GM12878 (cell line): ENCODE data around the gene MCM9. TPM values are rescaled to one million over a fixed set of nuclear protein-coding genes. Genes with fewer than 3 reads are reported as not detected.

Experiments used
- ATAC-seq: fragments of 200-7000 bp; cut with Tn5 transposase; 3 replicates; pipeline ENCODE4 v1.9.1; 2020; ENCODE audit warnings: mild to moderate bottlenecking, moderate library complexity
- BruUV-seq: library from RNA; stranded (reverse); fragments of 400-500 nt; replicated peaks from 2 replicates; lab custom pipeline; 2021; lab: Mats Ljungman, UMichigan
- CTCF ChIA-PET: fragments of 300-600 bp; sonication (Branson Sonifier 250); formaldehyde crosslinking; extraction: SDS; loops from one replicate; lab custom pipeline; 2021; ENCODE audit warnings: inconsistent platforms; lab: Yijun Ruan, JAX
- POLR2A ChIA-PET: fragments of 350-600 bp; formaldehyde crosslinking; extraction: SDS; loops from one replicate; lab custom pipeline; 2021; ENCODE audit warnings: inconsistent platforms; lab: Charles Lee
- RAD21 ChIA-PET: fragments of 300-600 bp; sonication (Branson Sonifier 250); formaldehyde crosslinking; loops from one replicate; lab custom pipeline; 2023; ENCODE audit warnings: antibody characterized with exemption; ENCODE audit not compliant: unreplicated experiment; lab: Charles Lee
- SMC1A ChIA-PET: fragments of 300-600 bp; sonication (Branson Sonifier 250); formaldehyde crosslinking; loops from one replicate; lab custom pipeline; 2023; ENCODE audit not compliant: unreplicated experiment, uncharacterized antibody; lab: Charles Lee
- DNase-seq: peaks from one replicate; pipeline ENCODE4 v3.0.0-alpha.2; 2011; ENCODE audit warnings: low read depth, low spot score
- FAIRE-seq: peaks from 3 replicates; lab custom pipeline; 2011; peaks lifted over from hg19 to GRCh38; lab: Jason Lieb, UNC
- H2AFZ ChIP-seq: 2 replicates; pipeline ENCODE4 v1.6.0; 2011; ENCODE audit warnings: low read depth, low read length, control low read depth; ENCODE audit not compliant: control insufficient read depth
- H3K27ac ChIP-seq: 2 replicates; pipeline ENCODE4 v1.5.1; 2011; ENCODE audit warnings: control low read depth; ENCODE audit not compliant: control insufficient read depth, insufficient read depth
- H3K27me3 ChIP-seq, 2 experiments: replicated peaks in 1 of 2; 2 replicates each; pipeline versions ENCODE4 v1.6.0 to v1.6.1; 2011; ENCODE audit warnings: low read length in 1 of 2; ENCODE audit not compliant: control insufficient read depth in 2 of 2, insufficient read depth in 2 of 2
- H3K36me3 ChIP-seq, 2 experiments: 2 replicates each; pipeline ENCODE4 v1.5.1; 2011; ENCODE audit warnings: low read length in 1 of 2; ENCODE audit not compliant: control insufficient read depth in 2 of 2, insufficient read depth in 2 of 2
- H3K4me1 ChIP-seq: 2 replicates; pipeline ENCODE4 v1.6.1; 2011; ENCODE audit warnings: mild to moderate bottlenecking, low read length, moderate library complexity, mixed read lengths; ENCODE audit not compliant: control insufficient read depth, insufficient read depth
- H3K4me2 ChIP-seq: 2 replicates; pipeline ENCODE4 v1.6.0; 2011; ENCODE audit warnings: control low read depth; ENCODE audit not compliant: control insufficient read depth, insufficient read depth
- H3K4me3 ChIP-seq: fragments of 200-600 bp; sonication (generic); 2 replicates; pipeline ENCODE4 v1.5.1; 2016
- H3K79me2 ChIP-seq: 2 replicates; pipeline ENCODE4 v1.6.0; 2011; ENCODE audit warnings: low read length; ENCODE audit not compliant: control insufficient read depth, insufficient read depth
- H3K9ac ChIP-seq: 2 replicates; pipeline ENCODE4 v1.8.0; 2011; ENCODE audit warnings: low read length, control low read depth, mixed read lengths; ENCODE audit not compliant: control insufficient read depth, insufficient read depth
- H3K9me3 ChIP-seq: replicated peaks from 3 replicates; pipeline ENCODE4 v1.5.1; 2011; ENCODE audit warnings: mild to moderate bottlenecking, low read length; ENCODE audit not compliant: control insufficient read depth, insufficient read depth
- H4K20me1 ChIP-seq: 2 replicates; pipeline ENCODE4 v1.6.0; 2011; ENCODE audit not compliant: control insufficient read depth, insufficient read depth
- EGR1 ChIP-seq, 2 experiments: IDR thresholded peaks; 1 replicate in 1 of 2; 2 replicates in 1 of 2; pipeline ENCODE4 v1.6.1; 2011 to 2012; ENCODE audit warnings: low read depth in 2 of 2, low read length in 2 of 2, borderline replicate concordance in 1 of 2, mild to moderate bottlenecking in 1 of 2, moderate library complexity in 1 of 2
- ETV6 ChIP-seq, 2 experiments: fragments of 450-650 bp in 1 of 2; IDR thresholded peaks in 1 of 2; conservative IDR thresholded peaks in 1 of 2; 2 replicates each; pipeline ENCODE4 v1.6.1; 2014; ENCODE audit warnings: antibody characterized with exemption in 1 of 2, borderline replicate concordance in 1 of 2, low read depth in 1 of 2, mild to moderate bottlenecking in 1 of 2, moderate library complexity in 1 of 2
- FOXM1 ChIP-seq: IDR thresholded peaks from 2 replicates; pipeline ENCODE4 v1.6.1; 2012; ENCODE audit warnings: low read depth, mild to moderate bottlenecking, inconsistent platforms, low read length, moderate library complexity
- NFXL1 ChIP-seq: fragments of 450-650 bp; IDR thresholded peaks from 2 replicates; pipeline ENCODE4 v1.6.1; 2017; ENCODE audit warnings: antibody characterized with exemption, mild to moderate bottlenecking, borderline replicate concordance
- PML ChIP-seq: IDR thresholded peaks from 2 replicates; pipeline ENCODE4 v1.6.1; 2012; ENCODE audit warnings: low read length, inconsistent platforms
- RAD21 ChIP-seq: IDR thresholded peaks from 2 replicates; pipeline ENCODE4 v1.6.1; 2011; ENCODE audit warnings: mild to moderate bottlenecking, low read depth, low read length, moderate library complexity; ENCODE audit not compliant: insufficient read depth
- RFX5 ChIP-seq: IDR thresholded peaks from 2 replicates; pipeline ENCODE4 v1.6.1; 2011; ENCODE audit warnings: low read depth, low read length, improper control_type of control experiment
- TCF12 ChIP-seq: IDR thresholded peaks from 2 replicates; pipeline ENCODE4 v1.6.1; 2011; ENCODE audit warnings: low read depth, mild to moderate bottlenecking, low read length
- USF1 ChIP-seq: IDR thresholded peaks from 2 replicates; pipeline ENCODE4 v1.6.1; 2011; ENCODE audit warnings: borderline replicate concordance, low read depth, mild to moderate bottlenecking, moderate library complexity, mixed read lengths, low read length; ENCODE audit not compliant: insufficient read depth; ENCODE audit errors: extremely low read length
- ZNF384 ChIP-seq: IDR thresholded peaks from 2 replicates; pipeline ENCODE4 v1.6.1; 2012; ENCODE audit warnings: low read depth, mild to moderate bottlenecking, low read length, improper control_type of control experiment, borderline replicate concordance
- WGBS: methylation state at CpG from one replicate; pipeline ENCODE4 v1.1.6; 2016; ENCODE audit warnings: low lambda C conversion rate; ENCODE audit not compliant: insufficient replicate concordance, insufficient coverage; ENCODE audit errors: missing lambda C conversion rate; 5-methylcytosine and 5-hydroxymethylcytosine counted together
- in situ Hi-C: fragments of 300-500 bp; cut with MboI; formaldehyde crosslinking; loops from 9 replicates; pipeline ENCODE4 v1.14.3; 2018; ENCODE audit warnings: mixed read lengths
- intact Hi-C: fragments of 100-400 bp; cut with micrococcal nuclease; formaldehyde crosslinking; loops from one replicate; pipeline ENCODE4 v1.14.2; 2022; ENCODE audit not compliant: unreplicated experiment
- polyA plus RNA-seq, 11 experiments: library from polyadenylated mRNA; depleted of rRNA in 4 of 11; unstranded in 6 of 11; stranded (reverse) in 5 of 11; fragments of >200 nt; fragmentation: Nextera tagmentation in 4 of 11; fragmentation: Illumina TruSeq in 1 of 11; extraction: Ambion mirVana in 4 of 11; extraction: Trizol in 1 of 11; gene quantifications; 1 replicate in 1 of 11; 2 replicates in 10 of 11; pipeline versions ENCODE4 v1.2.1 to v1.2.3, GENCODE V29; 2011 to 2016; ENCODE audit warnings: inconsistent platforms in 2 of 11, missing spikeins in 2 of 11, low read depth in 1 of 11
- total RNA-seq, 4 experiments: library from RNA; depleted of rRNA in 3 of 4; stranded (reverse); fragments of >200 nt in 3 of 4; fragmentation: Illumina TruSeq in 1 of 4; extraction: Trizol in 1 of 4; gene quantifications; 2 replicates each; pipeline versions ENCODE4 v1.2.1 to v1.2.3, GENCODE V29; 2013 to 2021

The MCM9 gene
- total and polyA plus RNA-seq, 10 of the 15 experiments (the other 5 are each of a cell fraction or from before 2014, with no cell fraction given): 3.4 to 18.5 (median 9.7) TPM

- BruUV-seq: no TSS peak
Measured at GRCh38 chr6:118912646-118913045, 22.3 kb downstream of the MCM9 start.

More at GRCh38 chr6:118912646-118913045, 22.3 kb downstream of the MCM9 start:
- H3K9me3 ChIP-seq: no peaks in the 10 kb centered on the region
- ChIA-PET RAD21 (no interaction called here), SMC1A (no interaction called here), POLR2A (interaction anchor here (0.6 kb wide), 1 partner anchor 415 kb away, joined by 5 read pairs; no protein-coding TSS in a partner anchor), CTCF (interaction anchor here (1.1 to 2.3 kb wide), 2 partner anchors 8 to 16 kb away, joined by 3 to 8 read pairs; no protein-coding TSS in a partner anchor)
- H3K27ac ChIP-seq: no peak overlapping the region
- no peaks in the 10 kb centered on the region for H3K27me3 ChIP-seq
- peaks cover 0 to 14% of the 10 kb centered on the region in 2 experiments; a peak in 1 of 4 replicates for H3K36me3 ChIP-seq
- no peak overlapping the region for H3K9ac ChIP-seq
- intact Hi-C loops (no loop called here), in situ Hi-C loops (no loop called here)
- WGBS: over 99% methylated on average over 5 of the region's 5 CpGs
- no peak for TF ChIP-seq PML
- TF ChIP-seq EGR1 (IDR thresholded peaks at IDR 0.05; ENCODE audit: borderline replicate concordance in 1 of 2, low read depth in 2 of 2, low read length in 2 of 2): no peak
- TF ChIP-seq RAD21: no peak
- no peak for TF ChIP-seq FOXM1
- no peak for TF ChIP-seq TCF12
- no peak for TF ChIP-seq RFX5
- TF ChIP-seq USF1: no peak
- no peak for TF ChIP-seq ETV6 (conservative IDR thresholded peaks at IDR 0.05 in 1 of 2, IDR thresholded peaks at IDR 0.05 in 1 of 2; ENCODE audit: borderline replicate concordance in 1 of 2, low read depth in 1 of 2)
- TF ChIP-seq ZNF384: no peak
- TF ChIP-seq NFXL1: no peak
- no peak overlapping the region for H3K4me3 ChIP-seq
- H3K4me1 ChIP-seq: no peaks in the 10 kb centered on the region
- no peak overlapping the region for H3K4me2 ChIP-seq
- no peaks in the 10 kb centered on the region for H4K20me1 ChIP-seq
- H3K79me2 ChIP-seq: no peaks in the 10 kb centered on the region
- no peak for DNase-seq
- ATAC-seq: no peak
- FAIRE-seq: no peak
- no peak overlapping the region for H2AFZ ChIP-seq
